ENCODE measurements around the gene PDE8B. TPM values are rescaled to one million over a fixed set of nuclear protein-coding genes. Genes with fewer than 3 reads are reported as not detected.

PDE8B gene
- total and polyA plus RNA-seq, 11 donors, result 1.1 to 9.3 (median 3.4) TPM

DNA sequence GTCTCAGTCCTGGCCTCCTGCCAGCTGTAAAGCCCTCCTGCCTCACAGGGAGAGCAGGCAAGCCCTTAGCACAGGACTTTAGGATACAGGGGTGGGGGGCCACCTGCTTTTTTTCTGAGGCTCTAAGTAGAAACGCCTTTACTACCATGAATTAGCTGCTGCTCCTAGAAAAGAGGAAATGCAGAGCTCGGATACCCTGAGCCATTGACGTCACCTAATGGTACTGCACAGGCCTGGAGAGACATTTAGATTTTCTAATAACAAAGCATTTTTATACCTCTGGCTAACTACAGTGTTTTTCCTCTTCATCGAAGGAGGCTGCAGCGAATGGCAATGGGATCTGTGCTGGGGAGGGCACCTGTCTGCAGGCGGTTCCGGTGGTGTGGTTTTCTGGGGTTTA is 144.6 kb downstream of the PDE8B start:
- WGBS, 4 donors, result 93 to 97% (median 94%) methylated on average over 7 of the region's 7 CpGs
- peak overlapping the region in 1 of 12 donors; percentile 63 for H3K27ac ChIP-seq
- H3K4me1 ChIP-seq, result peaks cover 0 to 4% (median 0%) of the 10 kb centered on the region in 12 donors
- ATAC-seq (no peak), DNase-seq (no peak)
- no peaks in the 10 kb centered on the region for H3K27me3 ChIP-seq
- TF ChIP-seq POLR2A (IDR thresholded peaks at IDR 0.05), result no peak
- TF ChIP-seq, protein P1, sequence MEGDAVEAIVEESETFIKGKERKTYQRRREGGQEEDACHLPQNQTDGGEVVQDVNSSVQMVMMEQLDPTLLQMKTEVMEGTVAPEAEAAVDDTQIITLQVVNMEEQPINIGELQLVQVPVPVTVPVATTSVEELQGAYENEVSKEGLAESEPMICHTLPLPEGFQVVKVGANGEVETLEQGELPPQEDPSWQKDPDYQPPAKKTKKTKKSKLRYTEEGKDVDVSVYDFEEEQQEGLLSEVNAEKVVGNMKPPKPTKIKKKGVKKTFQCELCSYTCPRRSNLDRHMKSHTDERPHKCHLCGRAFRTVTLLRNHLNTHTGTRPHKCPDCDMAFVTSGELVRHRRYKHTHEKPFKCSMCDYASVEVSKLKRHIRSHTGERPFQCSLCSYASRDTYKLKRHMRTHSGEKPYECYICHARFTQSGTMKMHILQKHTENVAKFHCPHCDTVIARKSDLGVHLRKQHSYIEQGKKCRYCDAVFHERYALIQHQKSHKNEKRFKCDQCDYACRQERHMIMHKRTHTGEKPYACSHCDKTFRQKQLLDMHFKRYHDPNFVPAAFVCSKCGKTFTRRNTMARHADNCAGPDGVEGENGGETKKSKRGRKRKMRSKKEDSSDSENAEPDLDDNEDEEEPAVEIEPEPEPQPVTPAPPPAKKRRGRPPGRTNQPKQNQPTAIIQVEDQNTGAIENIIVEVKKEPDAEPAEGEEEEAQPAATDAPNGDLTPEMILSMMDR (IDR thresholded peaks at IDR 0.05), result no peak
- intact Hi-C loops (cut with DNase I), result no loop called here
- no peaks in the 10 kb centered on the region for H3K36me3 ChIP-seq
- no peaks in the 10 kb centered on the region for H3K9me3 ChIP-seq
- no peak overlapping the region for H3K4me3 ChIP-seq

DNA sequence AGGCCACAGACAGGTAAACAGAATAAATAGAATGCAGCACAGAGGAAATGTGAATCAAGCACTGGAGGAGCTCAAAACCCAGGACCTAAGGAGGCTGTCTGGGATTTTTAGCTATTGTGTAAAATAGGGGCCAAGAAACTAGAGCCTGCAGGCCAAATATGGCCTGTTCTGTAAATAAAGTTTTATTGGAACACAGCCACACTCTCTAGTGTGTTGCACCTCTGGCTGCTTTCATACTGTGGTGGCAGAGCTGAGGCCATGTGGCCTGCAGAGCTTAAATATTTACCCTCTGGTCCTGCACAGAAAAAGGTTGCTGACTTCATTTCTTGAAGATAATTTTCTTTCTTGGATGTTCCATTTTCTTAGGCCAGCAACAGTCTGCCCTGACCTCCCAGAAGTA is 145.3 kb downstream of the PDE8B start:
- Histone ChIP-seq H3K36me3 (no peaks in the 10 kb centered on the region), H3K9me3 (no peaks in the 10 kb centered on the region), H3K27ac (peak overlapping the region in 1 of 12 donors; percentile 63), H3K4me1 (peaks cover 0 to 4% (median 0%) of the 10 kb centered on the region in 12 donors), H3K27me3 (no peaks in the 10 kb centered on the region), H3K4me3 (no peak overlapping the region)
- TF ChIP-seq POLR2A (IDR thresholded peaks at IDR 0.05), result no peak
- TF ChIP-seq, protein P1 (IDR thresholded peaks at IDR 0.05), result no peak
- intact Hi-C loops (cut with DNase I), result no loop called here
- no peak for DNase-seq
- ATAC-seq, result no peak

DNA sequence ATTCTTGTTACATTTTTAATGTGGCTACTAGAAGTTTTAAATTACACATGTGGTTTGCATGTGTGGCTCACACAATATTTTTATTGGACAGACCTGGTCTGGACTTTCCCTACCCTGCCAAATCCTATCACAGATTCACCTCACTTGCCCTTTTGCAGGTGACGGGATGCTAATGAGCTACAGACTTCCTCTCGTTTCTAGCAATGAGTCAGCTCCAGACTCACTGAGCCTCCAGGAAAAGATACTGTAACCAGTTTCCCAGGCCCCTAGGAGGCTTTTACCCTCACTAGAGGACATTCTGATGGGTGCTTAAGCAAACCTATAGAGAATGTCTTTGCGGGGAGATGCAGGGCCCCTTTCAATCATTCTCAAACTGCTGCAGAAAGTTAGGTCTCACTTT is 146.3 kb downstream of the PDE8B start:
- 67 to 74% (median 73%) methylated on average over 3 of the region's 3 CpGs for WGBS, 4 donors
- ATAC-seq, result no peak
- Histone ChIP-seq H3K27me3 (no peaks in the 10 kb centered on the region), H3K4me1 (peaks cover 0 to 4% (median 0%) of the 10 kb centered on the region in 12 donors), H3K27ac (no peak overlapping the region), H3K4me3 (no peak overlapping the region), H3K36me3 (no peaks in the 10 kb centered on the region), H3K9me3 (no peaks in the 10 kb centered on the region)
- no peak for DNase-seq
- TF ChIP-seq POLR2A (IDR thresholded peaks at IDR 0.05), result no peak
- intact Hi-C loops (cut with DNase I), result no loop called here

DNA sequence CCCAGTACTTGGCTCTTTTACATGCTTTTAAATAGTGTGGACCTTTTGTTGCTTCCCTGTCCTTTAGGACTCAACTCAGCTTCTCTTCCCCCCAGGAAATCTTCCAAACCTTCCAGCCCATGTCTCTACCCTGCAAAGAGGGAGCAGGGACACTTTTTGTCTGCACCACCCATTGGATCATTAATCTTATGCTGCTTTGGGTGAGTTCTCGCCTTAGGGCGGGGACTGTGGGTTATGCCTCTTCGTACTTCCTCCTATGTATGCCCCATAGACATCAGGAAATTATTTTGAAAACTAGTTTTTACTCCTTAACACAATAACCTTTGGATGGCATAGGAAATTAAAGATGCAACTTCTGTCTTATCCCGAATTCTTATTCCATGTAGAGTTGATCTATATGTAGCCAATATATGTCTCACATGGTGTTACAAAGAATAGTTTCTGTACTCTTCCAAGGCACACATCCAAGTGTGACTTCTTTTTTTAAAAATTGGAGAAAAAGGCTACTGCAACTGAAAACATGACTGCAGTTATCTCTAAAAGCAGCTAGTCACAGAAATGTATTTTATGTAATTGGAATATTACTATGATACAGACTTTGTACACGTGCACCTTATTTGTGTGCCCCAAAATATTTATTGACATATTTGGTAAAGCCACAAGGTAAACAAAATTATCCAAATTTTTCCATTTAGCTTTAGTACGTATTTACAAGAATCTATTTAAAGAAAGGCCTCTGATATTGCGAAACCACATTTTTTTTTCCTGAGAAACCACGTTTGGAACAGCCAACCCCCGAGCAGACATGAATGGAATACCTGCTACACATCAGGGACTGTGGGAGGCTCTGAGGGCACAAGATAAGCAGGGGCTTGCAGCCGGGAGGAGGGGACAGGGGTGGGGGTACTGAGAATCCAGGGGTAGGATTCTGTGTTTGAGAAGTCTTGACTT is 148.1 kb downstream of the PDE8B start:
- H3K27me3 ChIP-seq, result no peaks in the 10 kb centered on the region
- DNase-seq, result no peak
- no peaks in the 10 kb centered on the region for H3K9me3 ChIP-seq
- intact Hi-C loops (cut with DNase I), result no loop called here
- H3K36me3 ChIP-seq, result no peaks in the 10 kb centered on the region
- H3K4me3 ChIP-seq, result no peak overlapping the region
- ATAC-seq, result no peak
- H3K27ac ChIP-seq, result no peak overlapping the region
- no peak for TF ChIP-seq POLR2A (IDR thresholded peaks at IDR 0.05)
- peaks cover 0 to 3% (median 0%) of the 10 kb centered on the region in 12 donors for H3K4me1 ChIP-seq
- 67 to 73% (median 69%) methylated on average over 10 of the region's 10 CpGs for WGBS, 4 donors

DNA sequence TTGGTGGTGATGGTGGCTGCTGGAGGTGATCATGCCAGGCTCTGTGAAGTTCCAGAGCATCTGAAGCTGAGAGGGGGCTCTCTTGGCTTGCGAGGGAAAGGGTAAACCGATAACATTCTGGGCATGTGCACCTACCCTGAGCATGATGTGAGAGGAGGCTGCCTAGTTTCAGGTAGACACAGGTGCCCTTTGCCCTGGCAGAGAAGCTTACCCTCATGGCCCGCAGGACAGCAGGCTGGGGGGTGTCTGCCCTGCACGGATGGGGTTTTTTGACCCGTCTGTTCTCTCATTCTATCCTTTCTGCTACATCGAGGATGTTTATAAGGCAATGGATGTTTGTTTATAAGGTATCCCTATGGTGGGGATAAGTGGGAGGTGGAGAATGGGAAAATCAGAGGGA is 148.8 kb downstream of the PDE8B start:
- no peak for DNase-seq
- no peak for TF ChIP-seq POLR2A (IDR thresholded peaks at IDR 0.05)
- TF ChIP-seq, protein P1 (IDR thresholded peaks at IDR 0.05), result no peak
- 67 to 82% (median 73%) methylated on average over 6 of the region's 6 CpGs for WGBS, 4 donors
- no peaks in the 10 kb centered on the region for H3K27me3 ChIP-seq
- H3K4me3 ChIP-seq, result no peak overlapping the region
- H3K9me3 ChIP-seq, result no peaks in the 10 kb centered on the region
- no peak for ATAC-seq
- intact Hi-C loops (cut with DNase I), result no loop called here
- no peak overlapping the region for H3K27ac ChIP-seq
- no peaks in the 10 kb centered on the region for H3K4me1 ChIP-seq
- H3K36me3 ChIP-seq, result no peaks in the 10 kb centered on the region
